ENCODE data around the gene CEP192.
"Not testable (repeated sequence)": the region's sequence is repeated elsewhere in the genome, so short reads cannot be mapped to it uniquely, and the experiment has no call there.

CEP192 gene

DNA sequence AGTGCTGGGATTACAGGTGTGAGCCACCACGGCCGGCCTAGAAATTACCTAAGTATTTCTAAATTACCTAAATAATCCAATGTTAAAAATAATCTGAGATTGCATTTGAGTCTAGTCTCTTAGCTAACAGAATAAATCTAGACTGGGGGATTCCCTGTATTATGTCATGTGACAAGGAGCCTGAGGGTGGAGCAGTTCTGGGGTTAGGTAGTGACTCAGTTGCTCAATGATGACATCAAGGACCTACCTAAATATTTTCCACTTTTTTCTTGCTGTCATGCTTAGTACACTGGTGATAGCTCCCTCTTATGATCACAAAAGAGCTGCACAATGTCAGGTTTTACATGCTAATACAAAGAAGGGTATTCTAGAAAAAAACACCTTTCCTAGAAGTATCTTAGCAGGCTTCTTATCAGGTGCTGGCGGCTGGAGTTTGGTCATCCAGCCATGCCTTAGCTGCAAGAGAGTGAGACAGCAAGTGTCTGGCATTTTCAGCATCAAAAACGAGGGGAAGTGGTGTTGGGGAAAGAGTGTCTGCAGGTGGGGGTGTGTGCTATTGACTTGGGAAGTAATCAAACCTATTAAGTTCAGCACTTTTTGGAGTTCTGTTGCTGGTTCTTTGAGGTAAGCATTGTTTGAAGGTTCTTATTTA, 17.5 kb upstream of the CEP192 start:
- TF ChIP-seq, protein P1, sequence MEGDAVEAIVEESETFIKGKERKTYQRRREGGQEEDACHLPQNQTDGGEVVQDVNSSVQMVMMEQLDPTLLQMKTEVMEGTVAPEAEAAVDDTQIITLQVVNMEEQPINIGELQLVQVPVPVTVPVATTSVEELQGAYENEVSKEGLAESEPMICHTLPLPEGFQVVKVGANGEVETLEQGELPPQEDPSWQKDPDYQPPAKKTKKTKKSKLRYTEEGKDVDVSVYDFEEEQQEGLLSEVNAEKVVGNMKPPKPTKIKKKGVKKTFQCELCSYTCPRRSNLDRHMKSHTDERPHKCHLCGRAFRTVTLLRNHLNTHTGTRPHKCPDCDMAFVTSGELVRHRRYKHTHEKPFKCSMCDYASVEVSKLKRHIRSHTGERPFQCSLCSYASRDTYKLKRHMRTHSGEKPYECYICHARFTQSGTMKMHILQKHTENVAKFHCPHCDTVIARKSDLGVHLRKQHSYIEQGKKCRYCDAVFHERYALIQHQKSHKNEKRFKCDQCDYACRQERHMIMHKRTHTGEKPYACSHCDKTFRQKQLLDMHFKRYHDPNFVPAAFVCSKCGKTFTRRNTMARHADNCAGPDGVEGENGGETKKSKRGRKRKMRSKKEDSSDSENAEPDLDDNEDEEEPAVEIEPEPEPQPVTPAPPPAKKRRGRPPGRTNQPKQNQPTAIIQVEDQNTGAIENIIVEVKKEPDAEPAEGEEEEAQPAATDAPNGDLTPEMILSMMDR (IDR thresholded peaks at IDR 0.05; ENCODE audit: extremely low read depth, missing control alignments), result no peak
- no peak for DNase-seq (ENCODE audit: low spot score)

DNA sequence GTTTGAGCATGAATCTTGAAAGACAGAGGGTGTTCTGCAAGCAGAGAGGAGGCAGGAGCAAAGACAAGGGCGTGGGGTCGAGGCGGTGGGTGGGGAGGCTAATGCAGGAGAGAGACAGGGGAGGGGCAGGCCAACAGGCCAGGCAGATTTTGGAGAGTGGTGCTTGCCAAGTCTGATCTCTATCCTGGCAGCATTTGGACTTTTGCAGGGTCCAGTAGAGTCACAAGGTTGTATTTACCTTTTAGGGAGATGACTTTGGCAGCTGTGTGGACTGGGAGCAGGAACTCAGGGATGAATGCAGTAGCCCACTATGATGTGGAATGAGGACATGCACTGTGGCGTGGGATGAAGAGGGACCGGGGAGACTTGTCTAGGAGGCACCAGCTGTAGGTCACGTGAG, 15.7 kb upstream of the CEP192 start:
- TF ChIP-seq, protein P1 (IDR thresholded peaks at IDR 0.05; ENCODE audit: extremely low read depth, missing control alignments), result no peak
- no peak for DNase-seq (ENCODE audit: low spot score)

DNA sequence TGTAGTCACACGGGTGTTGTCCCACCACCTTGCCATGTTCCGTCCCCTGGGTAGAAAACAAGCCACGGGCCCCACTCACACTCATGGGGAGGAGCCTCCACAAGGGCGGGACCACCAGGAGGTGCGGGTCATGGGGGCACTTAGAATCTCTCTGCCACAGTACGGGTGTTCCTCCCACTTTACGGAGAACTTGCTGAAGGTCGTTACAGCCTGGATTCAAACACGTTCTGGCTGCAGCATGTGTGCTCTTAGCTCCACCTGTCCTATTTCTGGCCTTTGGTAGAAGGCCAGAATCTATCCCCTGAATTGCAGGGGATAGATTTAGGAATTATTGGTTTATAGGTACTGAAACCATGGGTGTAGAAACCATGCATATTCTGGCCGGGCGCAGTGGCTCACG, 14.9 kb upstream of the CEP192 start:
- DNase-seq (ENCODE audit: low spot score), result no peak
- TF ChIP-seq, protein P1 (IDR thresholded peaks at IDR 0.05; ENCODE audit: extremely low read depth, missing control alignments), result no peak

DNA sequence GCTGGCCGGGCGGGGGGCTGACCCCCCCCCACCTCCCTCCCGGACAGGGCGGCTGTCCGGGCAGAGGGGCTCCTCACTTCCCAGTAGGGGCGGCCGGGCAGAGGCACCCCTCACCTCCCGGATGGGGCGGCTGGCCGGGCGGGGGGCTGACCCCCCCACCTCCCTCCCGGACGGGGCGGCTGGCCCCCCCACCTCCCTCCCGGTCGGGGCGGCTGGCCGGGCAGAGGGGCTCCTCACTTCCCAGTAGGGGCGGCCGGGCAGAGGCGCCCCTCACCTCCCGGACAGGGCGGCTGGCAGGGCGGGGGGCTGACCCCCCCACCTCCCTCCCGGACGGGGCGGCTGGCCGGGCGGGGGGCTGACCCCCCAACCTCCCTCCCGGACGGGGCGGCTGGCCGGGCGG, 11.1 kb upstream of the CEP192 start:
- not testable (repeated sequence) for DNase-seq (ENCODE audit: low spot score)

DNA sequence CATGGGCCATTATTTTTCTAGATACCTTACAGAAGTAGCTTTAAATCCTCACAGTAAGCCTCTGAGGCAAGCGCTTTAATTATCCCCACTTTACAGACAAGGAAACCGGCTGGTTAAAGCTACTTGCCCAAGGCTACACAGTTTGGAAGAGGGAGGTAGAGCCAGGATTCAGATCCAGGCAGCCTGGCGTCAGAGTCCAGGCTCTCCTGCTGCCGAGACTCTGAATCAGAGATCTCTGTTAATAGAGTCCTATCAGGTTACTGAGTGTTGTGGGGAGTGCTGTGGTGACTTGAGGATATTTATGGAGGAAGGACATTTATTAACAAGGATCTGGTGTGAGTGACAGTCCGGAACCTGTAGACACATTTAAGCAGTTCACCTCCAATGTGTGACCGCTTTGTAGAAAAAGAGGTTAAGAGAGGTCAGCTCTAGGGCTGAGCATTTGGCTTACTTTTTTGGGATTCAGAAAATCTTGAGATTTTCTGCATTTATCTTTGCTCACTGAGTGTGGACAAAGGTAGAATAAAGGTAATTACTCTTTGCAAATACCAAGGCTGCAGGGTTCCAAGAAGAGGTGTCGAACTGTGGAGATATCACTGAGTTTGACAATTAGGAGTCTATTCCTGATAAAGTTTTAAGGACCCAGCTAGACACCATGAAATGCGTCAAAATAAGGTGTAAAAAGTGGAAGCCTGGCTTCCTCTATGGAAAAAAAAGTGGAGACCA, 1.6 kb upstream of the CEP192 start:
- no peak for DNase-seq (ENCODE audit: low spot score)
- TF ChIP-seq, protein P1 (IDR thresholded peaks at IDR 0.05; ENCODE audit: extremely low read depth, missing control alignments), result no peak

DNA sequence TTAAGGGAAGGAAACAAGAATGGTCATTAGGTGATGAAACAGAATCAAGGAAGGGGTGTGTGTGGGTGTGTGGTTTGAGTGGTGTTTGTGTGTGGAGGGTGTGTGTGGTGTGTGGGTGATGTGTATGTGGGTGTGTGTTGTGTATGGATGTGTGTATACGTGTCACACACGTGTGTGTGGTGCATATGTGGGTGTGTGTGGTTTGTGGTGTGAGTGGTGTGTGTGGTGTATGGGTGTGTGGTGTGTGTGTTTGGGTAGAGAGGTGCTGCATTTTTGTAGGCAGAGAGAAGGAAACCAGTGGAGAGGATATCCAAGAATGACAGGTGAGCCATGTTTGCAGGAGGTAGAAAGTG, 1.1 kb upstream of the CEP192 start:
- DNase-seq (ENCODE audit: low spot score), result no peak
- TF ChIP-seq, protein P1 (IDR thresholded peaks at IDR 0.05; ENCODE audit: extremely low read depth, missing control alignments), result no peak

DNA sequence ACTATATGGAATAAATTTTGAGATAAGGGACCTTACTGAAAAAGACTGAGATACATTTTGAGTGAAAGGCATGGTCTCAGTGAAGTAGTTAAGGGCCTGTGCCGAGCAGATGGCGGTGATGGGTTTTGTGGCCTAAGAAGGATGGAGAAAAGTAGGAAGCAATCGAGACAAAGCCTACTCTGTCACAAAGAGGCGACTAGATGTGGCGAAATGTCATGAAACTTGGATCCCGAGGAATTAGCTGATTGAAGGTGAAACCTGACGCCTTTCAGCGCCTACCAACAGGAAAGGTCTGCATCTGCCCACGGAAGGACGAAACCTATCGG, 558 bp upstream of the CEP192 start:
- TF ChIP-seq, protein P1 (IDR thresholded peaks at IDR 0.05; ENCODE audit: extremely low read depth, missing control alignments), result no peak
- no peak for DNase-seq (ENCODE audit: low spot score)

DNA sequence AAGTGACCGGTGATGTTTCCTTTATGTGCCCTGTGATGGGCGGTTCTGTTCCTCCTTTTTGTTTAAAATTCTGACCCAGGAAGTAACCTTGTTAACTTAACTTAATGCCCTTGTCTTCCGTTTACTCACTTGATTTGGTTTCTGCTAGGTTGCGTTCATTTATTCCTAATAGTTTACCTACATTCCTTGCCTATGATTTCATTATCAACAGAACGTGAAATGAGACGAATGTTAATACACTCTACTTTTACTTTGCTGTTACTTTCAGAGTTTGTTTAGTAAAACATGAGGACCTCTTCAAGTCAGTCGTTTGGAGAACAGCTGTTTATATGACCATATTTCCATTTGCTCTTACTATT, 638 bp downstream of the CEP192 start:
- TF ChIP-seq, protein P1 (IDR thresholded peaks at IDR 0.05; ENCODE audit: extremely low read depth, missing control alignments), result no peak
- no peak for DNase-seq (ENCODE audit: low spot score)
